Measurements from ENCODE around the gene PTPN21. TPM values are rescaled to one million over a fixed set of nuclear protein-coding genes. Genes with fewer than 3 reads are reported as not detected.

Gene PTPN21
- total RNA-seq, 2 experiments from 2014 or later = 0.17 TPM; not detected in 1

DNA sequence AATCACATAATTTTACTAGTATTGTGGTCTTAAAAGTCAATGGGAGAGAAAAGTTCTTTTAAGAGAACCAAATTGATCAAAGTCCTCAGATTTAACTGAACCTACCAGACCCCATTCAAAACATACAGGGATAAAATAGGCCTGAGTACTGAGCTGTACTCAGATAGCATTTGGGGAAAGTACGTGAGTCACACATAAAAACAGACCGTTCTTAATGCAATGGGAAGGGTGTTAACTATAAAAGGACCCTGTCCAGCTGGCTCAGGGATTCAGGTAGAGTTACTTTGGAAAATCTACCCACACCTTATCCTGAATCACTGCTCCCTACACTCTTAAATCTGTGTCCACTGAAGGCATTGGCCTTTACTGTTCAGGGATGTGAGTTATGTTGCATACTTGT, 78.0 kb downstream of the PTPN21 start:
- H3K27me3 Mint-ChIP-seq (ENCODE audit: low read depth) = no peaks in the 10 kb centered on the region
- no peak overlapping the region for H3K4me3 Mint-ChIP-seq
- DNase-seq = no peak
- no peak overlapping the region for H3K27ac Mint-ChIP-seq
- no peaks in the 10 kb centered on the region for H3K4me1 Mint-ChIP-seq (ENCODE audit: low read depth)
- CTCF ChIA-PET = interaction anchor here (0.5 kb wide), 1 partner anchor 12 kb away, joined by 3 read pairs; no protein-coding TSS in a partner anchor
- intact Hi-C loops (cut with micrococcal nuclease) = no loop called here
- no peaks in the 10 kb centered on the region for H3K36me3 Mint-ChIP-seq (ENCODE audit: low read depth)
- no peaks in the 10 kb centered on the region for H3K9me3 Mint-ChIP-seq

DNA sequence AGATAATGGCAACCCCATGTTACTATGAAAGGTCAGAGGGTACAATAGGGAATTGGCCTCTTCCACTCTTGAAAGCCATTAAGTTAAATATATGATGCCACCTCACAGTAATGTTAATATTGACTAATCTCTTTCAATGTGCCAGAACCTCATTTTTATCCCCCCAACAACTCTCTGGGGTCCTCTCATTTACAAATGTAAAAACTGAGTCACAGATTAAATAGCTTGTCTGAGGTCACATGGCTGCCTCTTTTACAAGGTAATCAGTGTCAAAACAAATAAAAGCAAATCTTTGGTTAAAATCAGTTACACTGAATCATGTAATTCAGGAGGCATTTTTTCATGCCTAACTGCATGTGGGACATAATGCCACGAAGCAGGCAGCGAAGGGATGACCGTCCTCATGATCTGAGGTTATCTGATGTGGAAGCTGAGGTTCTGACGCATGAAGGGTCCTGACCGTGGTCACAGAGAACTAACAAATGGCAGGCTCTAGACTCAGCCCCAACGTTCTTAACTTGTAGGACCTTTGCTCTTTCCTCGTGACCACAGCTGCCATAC, 78.5 kb downstream of the PTPN21 start:
- Mint-ChIP-seq H3K27me3 (ENCODE audit: low read depth) (no peaks in the 10 kb centered on the region), H3K4me1 (ENCODE audit: low read depth) (no peaks in the 10 kb centered on the region), H3K27ac (no peak overlapping the region), H3K36me3 (ENCODE audit: low read depth) (no peaks in the 10 kb centered on the region), H3K9me3 (no peaks in the 10 kb centered on the region), H3K4me3 (no peak overlapping the region)
- CTCF ChIA-PET = interaction anchor here (0.5 kb wide), 1 partner anchor 13 kb away, joined by 3 read pairs; no protein-coding TSS in a partner anchor
- DNase-seq = no peak
- intact Hi-C loops (cut with micrococcal nuclease) = no loop called here

DNA sequence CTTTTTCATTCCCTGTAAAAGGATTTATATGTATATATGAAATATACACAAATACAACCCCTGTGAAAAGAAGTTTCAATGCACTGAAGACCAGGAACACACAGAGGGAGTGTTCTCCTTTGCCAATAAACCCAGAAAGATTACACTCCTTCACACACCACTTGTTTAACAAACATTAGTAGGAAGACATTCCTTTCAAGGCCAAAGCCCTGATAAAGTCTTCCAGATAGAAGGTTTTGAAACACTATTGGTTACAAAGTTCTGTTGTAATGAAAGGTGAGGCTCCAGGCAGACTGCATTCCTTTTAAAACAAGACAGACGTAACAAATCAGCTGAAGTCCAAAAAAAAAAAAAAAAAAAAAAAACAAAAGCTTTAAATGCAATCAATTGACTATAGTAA, 81.0 kb downstream of the PTPN21 start:
- no peak overlapping the region for H3K27ac Mint-ChIP-seq
- CTCF ChIA-PET = interaction anchor here (0.6 kb wide), 1 partner anchor 322 kb away, joined by 3 read pairs; no protein-coding TSS in a partner anchor

DNA sequence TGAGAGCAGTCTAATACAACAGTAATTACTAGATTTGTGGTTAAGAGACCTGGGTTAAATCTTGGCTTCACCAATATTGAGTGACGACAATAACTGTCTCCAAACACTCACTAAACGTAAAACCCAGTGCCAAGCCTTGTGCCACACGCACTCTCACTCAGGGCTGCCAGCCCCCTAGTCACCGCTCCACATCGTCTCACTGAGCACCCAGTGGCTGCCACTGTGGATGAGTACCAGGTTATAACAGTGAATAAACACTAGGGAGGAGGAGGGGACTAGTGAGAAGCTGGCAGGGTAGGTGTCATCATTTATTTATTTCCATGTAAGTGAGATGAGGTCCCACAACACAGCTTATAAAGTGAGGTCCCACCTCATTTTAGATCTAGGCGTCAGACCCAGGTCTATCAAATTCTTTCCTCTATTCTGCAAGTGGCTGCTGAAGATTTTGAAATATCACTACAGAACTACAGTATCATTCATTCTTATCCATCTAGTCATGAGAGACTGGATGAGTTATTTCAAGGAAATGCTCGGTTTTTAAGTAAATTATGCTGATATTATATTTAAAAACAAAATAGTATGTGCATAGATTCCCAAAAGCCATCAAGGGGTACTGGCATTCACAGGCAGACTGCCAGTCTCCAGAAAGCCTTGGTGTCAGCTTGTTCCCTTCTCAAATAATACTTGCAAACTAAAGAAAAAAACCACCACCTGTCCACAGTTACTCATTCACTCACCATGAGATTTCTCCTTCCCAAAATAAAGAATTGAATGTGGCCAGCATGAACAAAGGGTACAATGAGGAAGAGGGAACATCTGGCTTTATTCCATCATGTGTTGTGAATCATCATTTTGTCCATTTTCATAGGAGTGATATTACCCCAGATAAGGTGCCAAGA, 84.0 kb downstream of the PTPN21 start:
- CTCF ChIA-PET = interaction anchor here (0.7 kb wide), 1 partner anchor 50 kb away, joined by 3 read pairs; no protein-coding TSS in a partner anchor
- Mint-ChIP-seq H3K36me3 (ENCODE audit: low read depth) (no peaks in the 10 kb centered on the region), H3K4me3 (no peak overlapping the region), H3K27me3 (ENCODE audit: low read depth) (no peaks in the 10 kb centered on the region), H3K9me3 (no peaks in the 10 kb centered on the region), H3K4me1 (ENCODE audit: low read depth) (no peaks in the 10 kb centered on the region), H3K27ac (no peak overlapping the region)
- DNase-seq = no peak
- intact Hi-C loops (cut with micrococcal nuclease) = no loop called here

More for the DNA sequence above, 81.0 kb downstream of the PTPN21 start:
- DNase-seq = no peak
- H3K36me3 Mint-ChIP-seq (ENCODE audit: low read depth) = no peaks in the 10 kb centered on the region
- H3K9me3 Mint-ChIP-seq = no peaks in the 10 kb centered on the region
- H3K4me3 Mint-ChIP-seq = no peak overlapping the region
- no peaks in the 10 kb centered on the region for H3K27me3 Mint-ChIP-seq (ENCODE audit: low read depth)
- intact Hi-C loops (cut with micrococcal nuclease) = no loop called here
- no peaks in the 10 kb centered on the region for H3K4me1 Mint-ChIP-seq (ENCODE audit: low read depth)

DNA sequence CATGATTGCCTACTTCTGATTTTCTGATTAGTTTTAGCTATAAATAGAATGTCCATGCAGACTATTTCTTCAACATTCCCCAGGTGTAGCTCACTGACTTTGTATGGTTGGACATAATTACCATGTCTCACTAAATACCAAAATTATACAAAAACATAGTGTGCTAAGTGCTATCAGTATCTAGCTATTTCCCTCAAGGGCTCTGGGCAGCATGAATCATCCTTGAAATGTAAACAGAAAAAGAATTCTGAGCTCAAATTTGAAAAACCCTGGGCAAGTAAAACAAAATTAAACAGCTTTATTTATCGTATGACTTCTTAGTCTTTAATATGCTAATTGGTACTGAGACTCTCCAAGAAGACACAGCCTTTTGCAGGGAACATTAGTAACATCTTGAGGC, 86.4 kb downstream of the PTPN21 start:
- no peak for DNase-seq
- intact Hi-C loops (cut with micrococcal nuclease) = no loop called here
- no peaks in the 10 kb centered on the region for H3K4me1 Mint-ChIP-seq (ENCODE audit: low read depth)
- no peaks in the 10 kb centered on the region for H3K36me3 Mint-ChIP-seq (ENCODE audit: low read depth)
- H3K27me3 Mint-ChIP-seq (ENCODE audit: low read depth) = no peaks in the 10 kb centered on the region
- H3K9me3 Mint-ChIP-seq = no peaks in the 10 kb centered on the region
- CTCF ChIA-PET = no interaction called here
- no peak overlapping the region for H3K27ac Mint-ChIP-seq
- no peak overlapping the region for H3K4me3 Mint-ChIP-seq

DNA sequence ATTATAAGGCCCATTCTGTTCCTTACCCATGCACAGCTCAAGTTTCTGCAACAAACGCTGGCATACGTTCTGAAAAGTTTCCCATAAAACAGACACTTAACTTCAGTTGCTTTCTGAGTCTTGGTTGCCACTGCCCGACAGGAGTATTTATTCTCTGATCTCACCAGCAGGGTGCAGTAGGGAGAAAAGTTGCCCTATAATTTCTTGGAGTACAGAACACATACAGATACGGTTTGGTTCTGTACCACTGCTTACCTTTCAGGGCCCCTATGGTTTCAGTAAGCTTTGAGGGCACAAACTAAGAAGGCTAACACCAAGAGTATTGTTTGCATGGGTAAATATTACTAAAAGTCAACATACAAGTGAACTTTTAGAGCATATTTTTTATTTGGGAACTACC, 91.5 kb downstream of the PTPN21 start:
- DNase-seq = peak; percentile 24
- Mint-ChIP-seq H3K36me3 (ENCODE audit: low read depth) (peaks cover 15% of the 10 kb centered on the region), H3K27me3 (ENCODE audit: low read depth) (no peaks in the 10 kb centered on the region), H3K4me3 (no peak overlapping the region), H3K4me1 (ENCODE audit: low read depth) (no peaks in the 10 kb centered on the region), H3K9me3 (peaks cover 1% of the 10 kb centered on the region), H3K27ac (no peak overlapping the region)
- intact Hi-C loops (cut with micrococcal nuclease) = no loop called here
- CTCF ChIA-PET = interaction anchor here (0.9 to 1.6 kb wide), 2 partner anchors 8 to 26 kb away, joined by 4 read pairs; no protein-coding TSS in a partner anchor

DNA sequence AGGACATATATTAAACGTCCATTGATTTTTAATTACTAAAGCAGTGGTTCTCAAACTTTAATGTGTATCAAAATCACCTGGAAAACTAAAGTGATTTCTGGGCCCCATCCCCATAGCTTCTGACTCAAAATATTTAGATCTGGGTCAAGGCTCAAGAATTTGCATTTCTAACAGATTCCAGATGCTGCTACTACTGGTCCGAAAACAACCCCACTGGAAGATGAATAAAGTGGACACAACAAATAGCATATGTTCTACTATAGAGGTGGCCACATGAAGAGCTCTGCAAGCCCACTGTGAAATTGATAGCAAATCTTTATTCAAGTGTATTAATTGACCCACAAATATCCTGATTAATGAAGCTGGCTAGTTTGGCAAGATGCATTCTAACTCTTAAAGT, 99.9 kb downstream of the PTPN21 start:
- Mint-ChIP-seq H3K27ac (no peak overlapping the region), H3K36me3 (ENCODE audit: low read depth) (peaks cover 33% of the 10 kb centered on the region), H3K4me1 (ENCODE audit: low read depth) (no peaks in the 10 kb centered on the region), H3K9me3 (peaks cover 6% of the 10 kb centered on the region), H3K4me3 (no peak overlapping the region), H3K27me3 (ENCODE audit: low read depth) (no peaks in the 10 kb centered on the region)
- CTCF ChIA-PET = interaction anchor here (1.5 kb wide), 1 partner anchor 9 kb away, joined by 4 read pairs; no protein-coding TSS in a partner anchor
- DNase-seq = no peak
- intact Hi-C loops (cut with micrococcal nuclease) = no loop called here

DNA sequence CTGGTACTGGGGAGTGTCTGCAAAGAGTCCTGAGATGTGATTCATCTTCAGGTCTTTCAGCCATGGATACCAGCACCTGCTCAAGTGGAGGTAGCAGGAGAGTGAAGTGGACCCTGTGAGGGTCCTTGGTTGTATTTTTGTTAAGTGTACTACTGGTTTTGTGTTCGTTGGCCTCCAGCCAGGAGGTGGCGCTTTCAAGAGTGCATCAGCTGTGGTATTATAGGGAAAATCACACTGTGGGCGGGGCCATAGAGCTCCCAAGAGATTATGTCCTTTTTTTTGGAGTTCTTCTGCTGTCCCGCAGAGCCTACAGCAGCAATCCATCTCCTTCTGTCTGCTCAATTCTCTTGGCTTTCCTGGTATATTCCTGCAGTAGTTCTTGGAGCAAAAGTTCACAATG, 102.6 kb downstream of the PTPN21 start:
- Mint-ChIP-seq H3K4me1 (ENCODE audit: low read depth) (no peaks in the 10 kb centered on the region), H3K27ac (no peak overlapping the region), H3K27me3 (ENCODE audit: low read depth) (no peaks in the 10 kb centered on the region), H3K9me3 (peaks cover 11% of the 10 kb centered on the region), H3K36me3 (ENCODE audit: low read depth) (peaks cover 41% of the 10 kb centered on the region), H3K4me3 (no peak overlapping the region)
- no peak for DNase-seq
- intact Hi-C loops (cut with micrococcal nuclease) = no loop called here
- CTCF ChIA-PET = no interaction called here

DNA sequence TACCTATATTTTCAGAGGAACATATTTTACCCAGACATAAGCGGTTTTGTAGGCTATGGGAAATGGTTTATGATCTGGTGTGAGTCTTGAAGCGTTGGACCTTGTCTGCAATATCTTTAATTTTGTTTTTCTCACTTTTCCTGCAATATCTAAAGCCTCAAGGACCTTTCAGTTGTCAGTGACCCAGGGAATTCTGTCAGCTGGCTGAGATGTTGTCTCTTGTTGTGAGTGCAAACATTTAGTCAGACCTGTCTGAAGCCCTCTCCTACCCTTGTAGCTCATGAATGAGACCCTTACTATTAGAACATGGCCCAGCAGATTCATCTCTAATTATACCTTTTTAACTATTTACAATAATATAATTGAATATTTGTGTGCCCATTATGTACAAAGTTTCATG, 115.7 kb downstream of the PTPN21 start:
- Mint-ChIP-seq H3K9me3 (no peaks in the 10 kb centered on the region), H3K27ac (no peak overlapping the region), H3K4me3 (no peak overlapping the region), H3K4me1 (ENCODE audit: low read depth) (no peaks in the 10 kb centered on the region), H3K36me3 (ENCODE audit: low read depth) (peaks cover 8% of the 10 kb centered on the region), H3K27me3 (ENCODE audit: low read depth) (no peaks in the 10 kb centered on the region)
- no peak for DNase-seq
- intact Hi-C loops (cut with micrococcal nuclease) = loop anchor here (5.0 kb wide), 1 partner anchor 252 kb away; no protein-coding TSS in a partner anchor
- CTCF ChIA-PET = no interaction called here

DNA sequence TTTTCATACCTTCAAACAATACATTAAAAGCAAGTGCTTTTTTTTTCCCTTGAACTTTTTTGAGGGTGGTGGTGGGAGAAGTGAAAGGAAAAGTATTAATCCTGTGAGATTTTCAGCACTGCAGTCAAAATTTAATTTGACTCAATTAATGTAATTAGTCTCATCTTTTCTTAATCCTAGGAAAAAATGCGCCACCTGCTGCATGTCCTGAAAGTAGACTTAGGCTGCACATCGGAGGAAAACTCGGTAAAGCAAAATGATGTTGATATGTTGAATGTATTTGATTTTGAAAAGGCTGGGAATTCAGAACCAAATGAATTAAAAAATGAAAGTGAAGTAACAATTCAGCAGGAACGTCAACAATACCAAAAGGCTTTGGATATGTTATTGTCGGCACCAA, 117.1 kb downstream of the PTPN21 start:
- H3K27ac Mint-ChIP-seq = no peak overlapping the region
- no peaks in the 10 kb centered on the region for H3K9me3 Mint-ChIP-seq
- CTCF ChIA-PET = no interaction called here
- H3K36me3 Mint-ChIP-seq (ENCODE audit: low read depth) = peaks cover 5% of the 10 kb centered on the region
- intact Hi-C loops (cut with micrococcal nuclease) = loop anchor here (5.0 kb wide), 1 partner anchor 250 kb away; no protein-coding TSS in a partner anchor
- no peaks in the 10 kb centered on the region for H3K27me3 Mint-ChIP-seq (ENCODE audit: low read depth)
- DNase-seq = no peak
- no peak overlapping the region for H3K4me3 Mint-ChIP-seq
- H3K4me1 Mint-ChIP-seq (ENCODE audit: low read depth) = no peaks in the 10 kb centered on the region

DNA sequence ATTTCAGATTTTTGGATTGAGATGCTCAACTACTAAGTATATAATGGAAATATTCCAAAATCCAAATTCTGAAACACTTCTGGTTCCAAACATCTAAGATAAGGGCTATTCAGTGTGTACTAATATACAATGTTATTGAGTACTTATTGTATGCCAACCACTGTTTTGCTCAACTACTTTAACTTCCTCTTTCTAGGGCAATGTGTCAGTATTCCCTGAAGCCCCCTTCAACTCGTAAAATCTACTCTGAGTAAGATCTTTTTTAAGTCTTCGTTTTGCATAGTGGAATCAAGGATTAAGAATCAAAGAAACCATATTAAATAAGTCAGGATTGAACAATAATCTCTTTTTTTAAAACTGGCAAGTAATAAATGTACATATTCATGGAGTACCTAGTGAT, 123.8 kb downstream of the PTPN21 start:
- DNase-seq = no peak
- Mint-ChIP-seq H3K4me1 (ENCODE audit: low read depth) (no peaks in the 10 kb centered on the region), H3K9me3 (no peaks in the 10 kb centered on the region), H3K27me3 (ENCODE audit: low read depth) (no peaks in the 10 kb centered on the region), H3K4me3 (no peak overlapping the region), H3K27ac (no peak overlapping the region), H3K36me3 (ENCODE audit: low read depth) (peaks cover 5% of the 10 kb centered on the region)
- intact Hi-C loops (cut with micrococcal nuclease) = no loop called here
- CTCF ChIA-PET = no interaction called here

DNA sequence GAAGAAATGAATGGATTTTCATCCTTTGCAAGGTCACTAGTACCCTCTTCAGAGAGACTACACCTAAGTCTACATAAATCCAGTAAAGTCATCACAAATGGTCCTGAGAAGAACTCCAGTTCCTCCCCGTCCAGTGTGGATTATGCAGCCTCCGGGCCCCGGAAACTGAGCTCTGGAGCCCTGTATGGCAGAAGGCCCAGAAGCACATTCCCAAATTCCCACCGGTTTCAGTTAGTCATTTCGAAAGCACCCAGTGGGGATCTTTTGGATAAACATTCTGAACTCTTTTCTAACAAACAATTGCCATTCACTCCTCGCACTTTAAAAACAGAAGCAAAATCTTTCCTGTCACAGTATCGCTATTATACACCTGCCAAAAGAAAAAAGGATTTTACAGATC, 128.5 kb downstream of the PTPN21 start:
- intact Hi-C loops (cut with micrococcal nuclease) = no loop called here
- Mint-ChIP-seq H3K27me3 (ENCODE audit: low read depth) (no peaks in the 10 kb centered on the region), H3K9me3 (no peaks in the 10 kb centered on the region), H3K4me1 (ENCODE audit: low read depth) (peaks cover 3% of the 10 kb centered on the region), H3K4me3 (no peak overlapping the region), H3K27ac (no peak overlapping the region), H3K36me3 (ENCODE audit: low read depth) (no peaks in the 10 kb centered on the region)
- no peak for DNase-seq
- CTCF ChIA-PET = no interaction called here

DNA sequence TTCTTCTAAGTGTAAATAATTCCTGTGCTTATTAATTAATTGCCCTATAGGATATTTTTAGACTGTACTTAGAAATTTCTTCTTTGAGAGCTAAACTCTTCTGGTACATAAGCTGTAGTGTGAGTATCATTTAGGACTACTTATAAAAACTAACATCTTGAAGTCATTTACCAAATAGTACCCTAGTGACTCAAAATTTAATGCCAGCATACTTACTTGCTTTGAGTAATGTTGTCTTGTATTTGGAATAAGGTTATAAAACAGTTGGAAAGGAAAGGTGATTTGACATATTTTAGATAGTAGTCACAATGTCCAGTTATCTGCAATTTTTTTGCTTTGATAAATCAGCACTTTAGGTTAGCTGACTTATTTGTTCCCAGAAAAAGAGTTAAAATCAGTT, 130.2 kb downstream of the PTPN21 start:
- Mint-ChIP-seq H3K36me3 (ENCODE audit: low read depth) (no peaks in the 10 kb centered on the region), H3K4me1 (ENCODE audit: low read depth) (peaks cover 3% of the 10 kb centered on the region), H3K27ac (no peak overlapping the region), H3K4me3 (no peak overlapping the region), H3K9me3 (no peaks in the 10 kb centered on the region), H3K27me3 (ENCODE audit: low read depth) (no peaks in the 10 kb centered on the region)
- CTCF ChIA-PET = no interaction called here
- no peak for DNase-seq
- intact Hi-C loops (cut with micrococcal nuclease) = no loop called here
